PFSK-1 (cell line): Measurements from ENCODE around the gene GEMIN8.

Source experiments
- TAF1 ChIP-seq: IDR thresholded peaks from 2 replicates; pipeline ENCODE4 v1.6.1; 2012; ENCODE audit warnings: low read length, control low read depth, borderline replicate concordance; ENCODE audit not compliant: insufficient read depth
- TF ChIP-seq, protein P1 (sequence below), 2 experiments: IDR thresholded peaks; 2 replicates each; pipeline versions ENCODE4 v1.6.1 to v1.8.0; 2011 to 2012; ENCODE audit warnings: low read depth in 2 of 2, low read length in 2 of 2, control low read depth in 1 of 2, inconsistent platforms in 1 of 2, mild to moderate bottlenecking in 1 of 2, moderate library complexity in 1 of 2; ENCODE audit not compliant: insufficient read depth in 1 of 2

DNA sequence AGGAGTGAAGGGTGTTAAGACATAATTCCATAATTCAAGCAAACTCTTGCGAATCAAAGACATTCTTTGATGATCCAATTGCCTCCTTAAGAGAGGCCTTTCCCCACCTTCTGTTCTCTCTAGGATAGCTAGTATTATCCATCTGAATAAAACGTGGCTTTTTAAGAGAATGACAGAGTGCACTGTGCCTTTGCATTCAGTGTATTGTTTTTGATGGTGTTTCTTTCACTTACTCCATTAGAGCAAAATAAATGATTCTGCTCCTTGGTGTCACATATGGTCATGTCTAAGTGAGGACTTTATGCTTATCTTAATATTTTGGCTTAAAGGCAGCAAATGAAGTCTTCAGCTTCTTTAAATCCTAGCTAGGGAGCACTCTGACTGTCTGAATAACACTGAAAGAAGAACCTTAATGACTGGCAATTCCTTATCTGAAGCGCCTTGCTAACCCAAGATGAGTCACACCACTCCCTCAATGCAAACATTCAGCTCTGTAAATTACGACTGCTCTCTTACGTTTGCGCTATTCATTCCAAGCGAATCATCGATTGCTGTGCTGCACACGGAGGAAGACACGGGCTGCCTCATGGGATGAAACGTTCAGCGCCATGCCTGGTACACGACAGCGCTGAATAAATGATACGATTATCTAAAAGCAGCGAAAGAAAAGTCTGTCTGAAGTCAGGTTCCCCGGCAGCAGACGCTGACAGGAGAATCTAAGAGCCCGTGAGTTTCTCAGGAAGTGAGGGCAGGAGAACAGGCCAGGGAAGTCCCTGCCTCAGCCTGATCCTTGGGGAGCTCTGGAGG lies 35.1 kb upstream of the GEMIN8 start:
- TF ChIP-seq, protein P1, sequence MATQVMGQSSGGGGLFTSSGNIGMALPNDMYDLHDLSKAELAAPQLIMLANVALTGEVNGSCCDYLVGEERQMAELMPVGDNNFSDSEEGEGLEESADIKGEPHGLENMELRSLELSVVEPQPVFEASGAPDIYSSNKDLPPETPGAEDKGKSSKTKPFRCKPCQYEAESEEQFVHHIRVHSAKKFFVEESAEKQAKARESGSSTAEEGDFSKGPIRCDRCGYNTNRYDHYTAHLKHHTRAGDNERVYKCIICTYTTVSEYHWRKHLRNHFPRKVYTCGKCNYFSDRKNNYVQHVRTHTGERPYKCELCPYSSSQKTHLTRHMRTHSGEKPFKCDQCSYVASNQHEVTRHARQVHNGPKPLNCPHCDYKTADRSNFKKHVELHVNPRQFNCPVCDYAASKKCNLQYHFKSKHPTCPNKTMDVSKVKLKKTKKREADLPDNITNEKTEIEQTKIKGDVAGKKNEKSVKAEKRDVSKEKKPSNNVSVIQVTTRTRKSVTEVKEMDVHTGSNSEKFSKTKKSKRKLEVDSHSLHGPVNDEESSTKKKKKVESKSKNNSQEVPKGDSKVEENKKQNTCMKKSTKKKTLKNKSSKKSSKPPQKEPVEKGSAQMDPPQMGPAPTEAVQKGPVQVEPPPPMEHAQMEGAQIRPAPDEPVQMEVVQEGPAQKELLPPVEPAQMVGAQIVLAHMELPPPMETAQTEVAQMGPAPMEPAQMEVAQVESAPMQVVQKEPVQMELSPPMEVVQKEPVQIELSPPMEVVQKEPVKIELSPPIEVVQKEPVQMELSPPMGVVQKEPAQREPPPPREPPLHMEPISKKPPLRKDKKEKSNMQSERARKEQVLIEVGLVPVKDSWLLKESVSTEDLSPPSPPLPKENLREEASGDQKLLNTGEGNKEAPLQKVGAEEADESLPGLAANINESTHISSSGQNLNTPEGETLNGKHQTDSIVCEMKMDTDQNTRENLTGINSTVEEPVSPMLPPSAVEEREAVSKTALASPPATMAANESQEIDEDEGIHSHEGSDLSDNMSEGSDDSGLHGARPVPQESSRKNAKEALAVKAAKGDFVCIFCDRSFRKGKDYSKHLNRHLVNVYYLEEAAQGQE (IDR thresholded peaks at IDR 0.05; ENCODE audit: insufficient read depth in 1 of 2, low read depth in 2 of 2, low read length in 2 of 2) = no peak
- TF ChIP-seq TAF1 = no peak
